WTC11 (cell line): ENCODE measurements around the gene IL6R. TPM values are rescaled to one million over a fixed set of nuclear protein-coding genes. Genes with fewer than 3 reads are reported as not detected.

Experiments used
- ATAC-seq: fragments of 200-7000 bp; cut with Tn5 transposase; 2 replicates; pipeline ENCODE4 v1.10.0; 2021; ENCODE audit warnings: mild to moderate bottlenecking, moderate library complexity
- CTCF ChIA-PET: fragments of 300-600 bp; sonication (Branson Sonifier 250); formaldehyde crosslinking; loops from one replicate; lab custom pipeline; 2021; ENCODE audit warnings: antibody characterized with exemption; lab: Charles Lee
- POLR2A ChIA-PET: fragments of 350-600 bp; sonication (Branson Sonifier 250); formaldehyde crosslinking; loops from one replicate; lab custom pipeline; 2021; ENCODE audit warnings: antibody characterized with exemption; lab: Charles Lee
- DNase-seq: peaks from one replicate; pipeline ENCODE4 v3.0.0; 2021; ENCODE audit warnings: low spot score
- H3K27ac Mint-ChIP-seq: 2 replicates; pipeline ENCODE4 v1.8.0; 2021; ENCODE audit warnings: mixed read lengths
- H3K27me3 Mint-ChIP-seq: 2 replicates; pipeline ENCODE4 v1.8.0; 2021; ENCODE audit warnings: low read depth, mild to moderate bottlenecking, moderate library complexity, mixed read lengths
- H3K36me3 Mint-ChIP-seq: 2 replicates; pipeline ENCODE4 v1.8.0; 2021; ENCODE audit warnings: mixed read lengths
- H3K4me1 Mint-ChIP-seq: 2 replicates; pipeline ENCODE4 v1.8.0; 2022; ENCODE audit warnings: mixed read lengths
- H3K4me3 Mint-ChIP-seq: 2 replicates; pipeline ENCODE4 v1.8.0; 2021; ENCODE audit warnings: mild to moderate bottlenecking, moderate library complexity, mixed read lengths
- H3K9me3 Mint-ChIP-seq: 2 replicates; pipeline ENCODE4 v1.8.0; 2021; ENCODE audit warnings: mixed read lengths
- AFF4 ChIP-seq: sonication (generic); formaldehyde crosslinking; IDR thresholded peaks from 2 replicates; pipeline ENCODE4 v1.8.1; 2023; ENCODE audit warnings: mild to moderate bottlenecking, missing genetic modification reagents, borderline replicate concordance
- ERG ChIP-seq: fragments of 250-450 bp; sonication (Bioruptor Pico); IDR thresholded peaks from 2 replicates; pipeline ENCODE4 v1.8.0; 2021; ENCODE audit warnings: mild to moderate bottlenecking
- FOXK1 ChIP-seq: sonication (generic); formaldehyde crosslinking; IDR thresholded peaks from 2 replicates; pipeline ENCODE4 v1.8.0; 2022; ENCODE audit warnings: mild to moderate bottlenecking, moderate library complexity, missing genetic modification reagents
- FOXP1 ChIP-seq: sonication (generic); formaldehyde crosslinking; IDR thresholded peaks from 2 replicates; pipeline ENCODE4 v1.8.0; 2022; ENCODE audit warnings: missing genetic modification reagents, mild to moderate bottlenecking, moderate library complexity, borderline replicate concordance
- GTF2I ChIP-seq: fragments of 250-450 bp; sonication (Bioruptor Pico); conservative IDR thresholded peaks from 2 replicates; pipeline ENCODE4 v1.4.0; 2021; ENCODE audit warnings: mild to moderate bottlenecking
- HMGXB4 ChIP-seq: sonication (generic); formaldehyde crosslinking; IDR thresholded peaks from 2 replicates; pipeline ENCODE4 v1.8.1; 2023; ENCODE audit warnings: mild to moderate bottlenecking, moderate library complexity, missing genetic modification reagents
- IRF2 ChIP-seq: sonication (generic); formaldehyde crosslinking; IDR thresholded peaks from 2 replicates; pipeline ENCODE4 v1.8.0; 2022; ENCODE audit warnings: low read depth, missing genetic modification reagents, borderline replicate concordance
- JAZF1 ChIP-seq: fragments of 250-450 bp; sonication (Bioruptor Pico); IDR thresholded peaks from 2 replicates; pipeline ENCODE4 v1.9.0; 2021; ENCODE audit warnings: moderate library complexity, mild to moderate bottlenecking, inconsistent platforms
- KAT7 ChIP-seq: sonication (generic); formaldehyde crosslinking; IDR thresholded peaks from 2 replicates; pipeline ENCODE4 v1.8.1; 2023; ENCODE audit warnings: missing genetic modification reagents, mild to moderate bottlenecking, borderline replicate concordance
- STAT6 ChIP-seq: sonication (generic); formaldehyde crosslinking; conservative IDR thresholded peaks from 2 replicates; pipeline ENCODE4 v1.8.1; 2023; ENCODE audit warnings: mild to moderate bottlenecking, low read depth, missing genetic modification reagents, moderate library complexity
- USF1 ChIP-seq: sonication (generic); formaldehyde crosslinking; IDR thresholded peaks from 2 replicates; pipeline ENCODE4 v1.8.0; 2022; ENCODE audit warnings: mild to moderate bottlenecking, missing genetic modification reagents
- ZNF232 ChIP-seq: sonication (generic); formaldehyde crosslinking; IDR thresholded peaks from 2 replicates; pipeline ENCODE4 v1.8.0; 2022; ENCODE audit warnings: mild to moderate bottlenecking, missing genetic modification reagents
- ZNF396 ChIP-seq: fragments of 250-450 bp; sonication (Bioruptor Pico); IDR thresholded peaks from 2 replicates; pipeline ENCODE4 v1.8.0; 2021; ENCODE audit warnings: mild to moderate bottlenecking, moderate library complexity, borderline replicate concordance
- total RNA-seq: library from RNA; stranded (reverse); gene quantifications from 3 replicates; pipeline ENCODE4 v1.2.3, GENCODE V29; 2021
- TF ChIP-seq, protein P1 (sequence below): sonication (generic); formaldehyde crosslinking; IDR thresholded peaks from 2 replicates; pipeline ENCODE4 v1.8.0; 2022; ENCODE audit warnings: missing genetic modification reagents
- TF ChIP-seq, protein P2 (sequence below): sonication (generic); formaldehyde crosslinking; IDR thresholded peaks from 2 replicates; pipeline ENCODE4 v1.8.1; 2023; ENCODE audit warnings: mild to moderate bottlenecking, missing genetic modification reagents
- TF ChIP-seq, protein P3 (sequence below): fragments of 250-450 bp; sonication (Bioruptor Pico); IDR thresholded peaks from 2 replicates; pipeline ENCODE4 v1.9.0; 2021; ENCODE audit warnings: mild to moderate bottlenecking

Gene IL6R
- total RNA-seq, 1 experiment from 2014 or later = 7.0 TPM

GRCh38 chr1:154453574-154454352, 48.6 kb downstream of the IL6R start:
- Mint-ChIP-seq H3K36me3 (no peaks in the 10 kb centered on the region), H3K27me3 (no peaks in the 10 kb centered on the region; the same call in 1 of the 2 replicates), H3K9me3 (no peaks in the 10 kb centered on the region), H3K4me3 (no peak overlapping the region), H3K4me1 (no peaks in the 10 kb centered on the region), H3K27ac (no peak overlapping the region)
- TF ChIP-seq KAT7 = no peak
- TF ChIP-seq ERG = no peak
- no peak for TF ChIP-seq FOXK1 (CRISPR knock-in tag)
- POLR2A ChIA-PET = no interaction called here
- ATAC-seq (no peak), DNase-seq (no peak)
- CTCF ChIA-PET = interaction anchor here (0.9 kb wide), 1 partner anchor 119 kb away, joined by 3 read pairs; no protein-coding TSS in a partner anchor

DNA sequence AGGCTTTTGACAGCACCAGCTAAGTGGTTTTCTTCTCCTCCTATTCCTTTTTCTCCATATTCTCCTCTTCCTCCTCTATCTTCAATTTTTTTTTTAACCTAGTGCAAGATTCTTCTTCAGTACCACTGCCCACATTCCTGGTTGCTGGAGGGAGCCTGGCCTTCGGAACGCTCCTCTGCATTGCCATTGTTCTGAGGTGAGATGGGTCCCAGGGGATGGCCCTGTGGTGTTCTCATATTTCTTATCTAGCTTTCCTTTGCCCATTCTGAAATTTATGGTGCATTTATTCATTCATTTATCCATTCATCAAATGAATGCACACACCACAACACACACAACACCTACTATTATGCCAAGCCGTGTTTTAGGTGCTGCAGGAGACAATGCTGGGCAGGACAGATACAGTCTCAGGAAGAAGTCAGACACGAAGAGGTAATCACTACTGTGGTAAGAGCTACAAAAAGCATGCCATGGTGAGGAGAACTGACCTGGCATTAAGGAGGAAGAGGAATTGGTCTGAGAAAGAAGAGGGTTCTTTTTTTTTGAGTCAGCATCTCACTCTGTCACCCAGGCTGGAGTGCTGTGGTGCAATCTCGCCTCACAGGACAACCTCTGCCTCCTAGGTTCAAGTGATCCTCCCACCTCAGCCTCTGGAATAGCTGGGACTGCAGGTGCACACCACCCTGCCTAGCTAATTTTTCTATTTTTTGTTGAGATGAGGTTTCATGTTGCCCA, 49.4 kb downstream of the IL6R start:
- Mint-ChIP-seq H3K9me3 (no peaks in the 10 kb centered on the region), H3K4me1 (no peaks in the 10 kb centered on the region), H3K27ac (no peak overlapping the region), H3K4me3 (no peak overlapping the region), H3K27me3 (no peaks in the 10 kb centered on the region; the same call in 1 of the 2 replicates), H3K36me3 (no peaks in the 10 kb centered on the region)
- POLR2A ChIA-PET = no interaction called here
- CTCF ChIA-PET = interaction anchor here (0.7 to 1.5 kb wide), 3 partner anchors 25 to 120 kb away, joined by 3 read pairs; no protein-coding TSS in a partner anchor
- TF ChIP-seq, protein P1, sequence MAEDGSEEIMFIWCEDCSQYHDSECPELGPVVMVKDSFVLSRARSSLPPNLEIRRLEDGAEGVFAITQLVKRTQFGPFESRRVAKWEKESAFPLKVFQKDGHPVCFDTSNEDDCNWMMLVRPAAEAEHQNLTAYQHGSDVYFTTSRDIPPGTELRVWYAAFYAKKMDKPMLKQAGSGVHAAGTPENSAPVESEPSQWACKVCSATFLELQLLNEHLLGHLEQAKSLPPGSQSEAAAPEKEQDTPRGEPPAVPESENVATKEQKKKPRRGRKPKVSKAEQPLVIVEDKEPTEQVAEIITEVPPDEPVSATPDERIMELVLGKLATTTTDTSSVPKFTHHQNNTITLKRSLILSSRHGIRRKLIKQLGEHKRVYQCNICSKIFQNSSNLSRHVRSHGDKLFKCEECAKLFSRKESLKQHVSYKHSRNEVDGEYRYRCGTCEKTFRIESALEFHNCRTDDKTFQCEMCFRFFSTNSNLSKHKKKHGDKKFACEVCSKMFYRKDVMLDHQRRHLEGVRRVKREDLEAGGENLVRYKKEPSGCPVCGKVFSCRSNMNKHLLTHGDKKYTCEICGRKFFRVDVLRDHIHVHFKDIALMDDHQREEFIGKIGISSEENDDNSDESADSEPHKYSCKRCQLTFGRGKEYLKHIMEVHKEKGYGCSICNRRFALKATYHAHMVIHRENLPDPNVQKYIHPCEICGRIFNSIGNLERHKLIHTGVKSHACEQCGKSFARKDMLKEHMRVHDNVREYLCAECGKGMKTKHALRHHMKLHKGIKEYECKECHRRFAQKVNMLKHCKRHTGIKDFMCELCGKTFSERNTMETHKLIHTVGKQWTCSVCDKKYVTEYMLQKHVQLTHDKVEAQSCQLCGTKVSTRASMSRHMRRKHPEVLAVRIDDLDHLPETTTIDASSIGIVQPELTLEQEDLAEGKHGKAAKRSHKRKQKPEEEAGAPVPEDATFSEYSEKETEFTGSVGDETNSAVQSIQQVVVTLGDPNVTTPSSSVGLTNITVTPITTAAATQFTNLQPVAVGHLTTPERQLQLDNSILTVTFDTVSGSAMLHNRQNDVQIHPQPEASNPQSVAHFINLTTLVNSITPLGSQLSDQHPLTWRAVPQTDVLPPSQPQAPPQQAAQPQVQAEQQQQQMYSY (CRISPR knock-in tag) = no peak
- TF ChIP-seq, protein P2, sequence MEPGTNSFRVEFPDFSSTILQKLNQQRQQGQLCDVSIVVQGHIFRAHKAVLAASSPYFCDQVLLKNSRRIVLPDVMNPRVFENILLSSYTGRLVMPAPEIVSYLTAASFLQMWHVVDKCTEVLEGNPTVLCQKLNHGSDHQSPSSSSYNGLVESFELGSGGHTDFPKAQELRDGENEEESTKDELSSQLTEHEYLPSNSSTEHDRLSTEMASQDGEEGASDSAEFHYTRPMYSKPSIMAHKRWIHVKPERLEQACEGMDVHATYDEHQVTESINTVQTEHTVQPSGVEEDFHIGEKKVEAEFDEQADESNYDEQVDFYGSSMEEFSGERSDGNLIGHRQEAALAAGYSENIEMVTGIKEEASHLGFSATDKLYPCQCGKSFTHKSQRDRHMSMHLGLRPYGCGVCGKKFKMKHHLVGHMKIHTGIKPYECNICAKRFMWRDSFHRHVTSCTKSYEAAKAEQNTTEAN (CRISPR knock-in tag) = no peak
- TF ChIP-seq USF1 (CRISPR knock-in tag) (no peak), ZNF232 (CRISPR knock-in tag) (no peak), STAT6 (CRISPR knock-in tag) (no peak), HMGXB4 (CRISPR knock-in tag) (no peak), GTF2I (CRISPR knock-in tag) (no peak), ZNF396 (CRISPR knock-in tag) (no peak), IRF2 (no peak), JAZF1 (CRISPR knock-in tag) (no peak), AFF4 (CRISPR knock-in tag) (no peak), FOXP1 (no peak)
- TF ChIP-seq, protein P3, sequence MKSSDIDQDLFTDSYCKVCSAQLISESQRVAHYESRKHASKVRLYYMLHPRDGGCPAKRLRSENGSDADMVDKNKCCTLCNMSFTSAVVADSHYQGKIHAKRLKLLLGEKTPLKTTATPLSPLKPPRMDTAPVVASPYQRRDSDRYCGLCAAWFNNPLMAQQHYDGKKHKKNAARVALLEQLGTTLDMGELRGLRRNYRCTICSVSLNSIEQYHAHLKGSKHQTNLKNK (CRISPR knock-in tag) = no peak
- DNase-seq = no peak
- ATAC-seq = no peak
